ENCODE measurements around the gene CAPZB. TPM values are rescaled to one million over a fixed set of nuclear protein-coding genes. Genes with fewer than 3 reads are reported as not detected.
A peak's percentile ranks its signal among the peaks of the same experiment; 100 is the strongest.

CAPZB gene
- total RNA-seq, 1 donor from 2014 or later, result 93.6 TPM

DNA sequence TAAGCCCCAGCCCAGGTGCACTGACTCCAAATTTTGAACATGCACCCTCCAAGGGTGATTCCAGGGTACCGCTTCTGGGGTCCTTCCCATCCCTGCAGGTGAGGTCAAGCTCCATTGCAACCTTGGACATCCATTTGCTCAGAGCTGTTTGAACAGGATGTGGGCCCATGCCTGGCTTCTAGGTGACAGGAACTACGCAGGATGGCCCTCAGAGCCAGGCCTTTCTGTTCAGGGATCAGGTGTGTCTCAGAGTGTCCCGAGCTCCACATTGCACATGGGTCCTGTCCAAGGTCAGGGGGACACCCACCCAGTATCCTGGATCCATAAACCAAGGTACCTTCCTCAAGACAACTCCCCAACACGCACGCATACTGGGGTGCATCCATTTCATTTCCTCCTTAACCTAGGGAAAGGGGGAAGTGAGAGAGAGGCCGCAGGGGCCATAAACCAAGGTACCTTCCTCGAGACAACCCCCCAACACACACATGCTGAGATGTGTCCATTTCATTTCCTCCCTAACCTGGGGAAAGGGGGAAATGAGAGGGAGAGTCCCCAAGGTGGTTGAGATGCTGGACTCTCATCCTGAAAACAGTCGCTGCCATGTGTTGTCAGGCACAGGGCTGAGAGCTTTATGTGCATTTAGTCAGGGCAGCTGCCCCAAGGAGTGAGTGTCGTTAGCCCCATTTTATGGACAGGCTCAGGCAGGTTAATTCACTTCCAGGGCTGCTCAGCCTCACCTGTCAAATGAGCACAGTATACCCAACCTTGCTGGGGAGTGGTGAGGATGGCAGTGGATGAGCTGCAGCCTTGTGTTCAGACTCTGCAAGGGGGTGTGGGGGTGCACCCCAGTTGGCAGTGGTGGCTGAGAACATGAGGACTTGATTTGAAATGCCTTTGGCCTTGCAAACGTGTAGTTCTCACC is 171.1 kb downstream of the CAPZB start:
- TF ChIP-seq, protein P1, sequence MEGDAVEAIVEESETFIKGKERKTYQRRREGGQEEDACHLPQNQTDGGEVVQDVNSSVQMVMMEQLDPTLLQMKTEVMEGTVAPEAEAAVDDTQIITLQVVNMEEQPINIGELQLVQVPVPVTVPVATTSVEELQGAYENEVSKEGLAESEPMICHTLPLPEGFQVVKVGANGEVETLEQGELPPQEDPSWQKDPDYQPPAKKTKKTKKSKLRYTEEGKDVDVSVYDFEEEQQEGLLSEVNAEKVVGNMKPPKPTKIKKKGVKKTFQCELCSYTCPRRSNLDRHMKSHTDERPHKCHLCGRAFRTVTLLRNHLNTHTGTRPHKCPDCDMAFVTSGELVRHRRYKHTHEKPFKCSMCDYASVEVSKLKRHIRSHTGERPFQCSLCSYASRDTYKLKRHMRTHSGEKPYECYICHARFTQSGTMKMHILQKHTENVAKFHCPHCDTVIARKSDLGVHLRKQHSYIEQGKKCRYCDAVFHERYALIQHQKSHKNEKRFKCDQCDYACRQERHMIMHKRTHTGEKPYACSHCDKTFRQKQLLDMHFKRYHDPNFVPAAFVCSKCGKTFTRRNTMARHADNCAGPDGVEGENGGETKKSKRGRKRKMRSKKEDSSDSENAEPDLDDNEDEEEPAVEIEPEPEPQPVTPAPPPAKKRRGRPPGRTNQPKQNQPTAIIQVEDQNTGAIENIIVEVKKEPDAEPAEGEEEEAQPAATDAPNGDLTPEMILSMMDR (IDR thresholded peaks at IDR 0.05; ENCODE audit: insufficient read depth, low read length, poor library complexity, severe bottlenecking), result no peak
- Histone ChIP-seq H3K36me3 (ENCODE audit: control insufficient read depth, insufficient read depth, low read length) (no peaks in the 10 kb centered on the region), H3K27me3 (ENCODE audit: control insufficient read depth, insufficient read depth, low read length) (no peaks in the 10 kb centered on the region), H3K4me3 (ENCODE audit: low read depth, low read length) (no peak overlapping the region)
- no peak for DNase-seq (ENCODE audit: low read depth)

DNA sequence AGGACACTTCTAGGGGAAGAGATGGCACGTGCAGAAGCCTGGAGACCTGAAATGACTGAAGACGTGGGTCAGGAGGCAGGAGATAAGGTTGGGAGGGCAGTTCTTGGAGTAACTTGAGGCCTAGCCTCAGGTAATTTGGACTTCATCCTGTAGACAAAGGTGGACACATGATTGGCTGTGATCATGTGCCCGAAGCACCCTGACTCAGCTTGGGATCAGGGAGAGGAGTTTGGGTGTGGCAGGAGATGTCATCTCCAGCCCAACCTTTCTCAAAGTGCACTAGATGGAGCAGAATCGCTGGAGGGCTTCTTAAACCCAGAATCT is 171.7 kb downstream of the CAPZB start:
- TF ChIP-seq, protein P1 (IDR thresholded peaks at IDR 0.05; ENCODE audit: insufficient read depth, low read length, poor library complexity, severe bottlenecking), result no peak
- Histone ChIP-seq H3K27me3 (ENCODE audit: control insufficient read depth, insufficient read depth, low read length) (no peaks in the 10 kb centered on the region), H3K36me3 (ENCODE audit: control insufficient read depth, insufficient read depth, low read length) (no peaks in the 10 kb centered on the region), H3K4me3 (ENCODE audit: low read depth, low read length) (no peak overlapping the region)
- no peak for DNase-seq (ENCODE audit: low read depth)

DNA sequence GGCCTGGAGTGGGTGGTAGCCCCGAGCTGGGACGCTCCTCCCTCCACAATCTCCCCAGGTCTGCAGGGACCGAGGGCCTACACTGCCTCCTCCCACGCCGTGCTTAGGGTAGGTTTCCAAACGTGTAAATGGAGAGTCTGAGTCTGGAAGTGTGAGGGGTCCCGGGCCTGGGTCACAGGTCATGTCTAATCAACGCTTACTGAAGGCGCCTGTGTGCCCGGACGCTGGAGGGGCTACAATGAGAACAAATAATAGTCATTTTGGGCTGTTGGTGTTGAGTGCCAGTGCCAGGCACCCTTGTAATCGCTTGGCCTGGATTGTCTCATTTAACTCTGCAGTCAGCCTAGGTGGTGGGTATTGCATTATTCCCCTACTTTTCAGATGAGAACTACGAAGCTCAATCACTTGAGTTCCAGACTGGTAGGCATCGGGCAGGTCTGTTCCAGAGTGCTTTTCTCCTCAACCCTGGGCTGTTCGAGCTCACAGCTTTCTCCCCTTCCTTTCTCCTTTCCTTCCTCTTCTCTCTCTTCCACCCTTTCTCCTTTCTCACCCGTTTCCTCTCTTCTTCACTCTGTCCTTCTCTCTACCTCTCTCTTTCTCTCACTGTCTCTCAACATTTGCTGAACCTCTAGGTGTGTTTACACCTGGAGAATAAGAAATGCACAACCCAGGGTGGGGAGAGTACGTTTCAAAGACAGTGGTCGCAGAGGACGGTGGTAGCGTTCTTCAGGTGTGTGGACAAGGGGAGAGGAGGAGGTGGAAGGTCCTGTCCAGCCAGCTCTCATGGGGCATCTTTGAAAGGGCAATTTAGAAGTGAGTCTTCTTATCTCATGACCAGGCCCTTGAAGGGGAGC is 172.3 kb downstream of the CAPZB start:
- TF ChIP-seq, protein P1 (IDR thresholded peaks at IDR 0.05; ENCODE audit: insufficient read depth, low read length, poor library complexity, severe bottlenecking), result no peak
- no peak for DNase-seq (ENCODE audit: low read depth)
- H3K36me3 ChIP-seq (ENCODE audit: control insufficient read depth, insufficient read depth, low read length), result no peaks in the 10 kb centered on the region
- H3K27me3 ChIP-seq (ENCODE audit: control insufficient read depth, insufficient read depth, low read length), result no peaks in the 10 kb centered on the region
- peak overlapping the region; percentile 79 for H3K4me3 ChIP-seq (ENCODE audit: low read depth, low read length)

DNA sequence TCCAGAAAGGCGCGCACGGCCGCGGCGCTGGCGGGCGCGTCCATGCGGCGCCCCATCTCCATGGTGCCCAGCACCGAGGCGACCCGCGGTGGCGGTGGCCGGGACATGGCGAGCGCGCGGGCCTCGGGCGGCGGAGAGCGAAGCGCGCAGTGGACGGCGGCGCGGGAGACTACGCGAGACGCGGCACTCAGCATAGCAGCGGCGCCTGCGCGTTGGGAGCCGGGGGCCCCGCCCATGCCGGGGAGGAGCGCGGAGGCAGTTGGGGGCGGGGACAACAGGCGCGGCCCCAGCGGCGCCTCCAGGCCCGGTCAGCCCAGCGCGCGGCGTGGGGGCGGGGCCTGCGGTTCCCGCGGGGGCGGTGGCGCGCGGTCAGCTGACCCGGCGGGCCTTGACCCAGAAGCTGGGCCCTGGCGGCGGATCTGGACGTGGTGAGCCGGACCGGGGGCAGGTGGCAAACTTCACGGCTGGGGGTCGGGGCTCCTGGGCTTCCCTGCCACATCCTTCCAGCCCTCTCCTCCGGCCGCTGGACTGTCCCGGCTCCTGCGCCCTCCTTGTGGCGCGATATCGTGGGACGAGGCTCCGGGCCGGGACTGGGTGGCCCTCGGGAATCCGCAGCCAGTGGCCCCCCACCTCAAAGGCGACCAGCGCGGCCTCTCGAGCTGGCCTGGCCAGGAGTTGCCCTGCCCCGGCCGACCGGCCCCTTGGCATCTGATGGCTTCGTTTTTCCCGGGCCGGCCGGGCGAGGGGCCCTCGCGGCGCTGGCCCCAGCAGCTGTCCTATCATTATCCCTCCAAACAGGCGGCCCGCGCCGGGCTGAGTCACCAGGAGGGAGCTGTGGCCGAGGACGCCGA is 173.2 kb downstream of the CAPZB start, which contains the start of the genes AKR7A2 and SLC66A1:
TSS of gene AKR7A2 (minus strand) at position 214 of the 851 bp plus-strand sequence. CDS start at position 194, 20 bp downstream.
TSS of gene SLC66A1 (plus strand) at position 396 of the 851 bp plus-strand sequence. CDS start 5,352 bp downstream, outside the sequence.
- Histone ChIP-seq H3K36me3 (ENCODE audit: control insufficient read depth, insufficient read depth, low read length) (no peaks in the 10 kb centered on the region), H3K27me3 (ENCODE audit: control insufficient read depth, insufficient read depth, low read length) (no peaks in the 10 kb centered on the region), H3K4me3 (ENCODE audit: low read depth, low read length) (peak within 1 kb of the TSS; percentile 79)
- DNase-seq (ENCODE audit: low read depth), result peak; percentile 54
- TF ChIP-seq, protein P1 (IDR thresholded peaks at IDR 0.05; ENCODE audit: insufficient read depth, low read length, poor library complexity, severe bottlenecking), result no peak

DNA sequence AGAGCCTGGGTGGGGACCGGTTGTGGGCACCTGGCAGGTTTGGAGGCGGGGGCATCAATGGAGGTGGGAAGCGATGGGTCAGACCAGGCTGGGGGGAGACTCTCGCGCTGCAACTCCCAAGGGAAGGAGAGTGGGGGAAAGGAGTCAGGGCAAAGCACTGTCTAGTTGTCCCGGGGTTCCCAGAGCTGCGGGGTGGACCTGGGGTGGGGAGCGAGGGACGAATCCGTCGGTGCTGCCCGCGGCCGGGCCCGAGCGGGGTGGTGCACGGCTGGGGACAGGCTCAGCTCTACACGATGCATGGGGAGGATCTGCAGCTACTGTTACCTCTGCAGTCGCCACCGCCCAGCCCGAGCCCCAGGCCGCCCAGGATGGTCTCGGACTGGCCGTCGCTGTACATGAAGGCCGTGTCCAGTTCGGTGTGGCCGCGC is 173.8 kb downstream of the CAPZB start:
- no peak for DNase-seq (ENCODE audit: low read depth)
- H3K4me3 ChIP-seq (ENCODE audit: low read depth, low read length), result peak overlapping the region; percentile 57
- H3K36me3 ChIP-seq (ENCODE audit: control insufficient read depth, insufficient read depth, low read length), result peaks cover 3% of the 10 kb centered on the region
- TF ChIP-seq, protein P1 (IDR thresholded peaks at IDR 0.05; ENCODE audit: insufficient read depth, low read length, poor library complexity, severe bottlenecking), result no peak
- no peaks in the 10 kb centered on the region for H3K27me3 ChIP-seq (ENCODE audit: control insufficient read depth, insufficient read depth, low read length)
